Endothelial cell of umbilical vein (primary cell): ENCODE measurements around the gene TGM6.

ENCODE experiments used
- CTCF ChIP-seq, 2 donors: IDR thresholded peaks; 1 replicate in 1 of 2; 2 replicates in 1 of 2; pipeline ENCODE4 v1.5.1; 2011; ENCODE audit warnings: low read length in 2 of 2, mild to moderate bottlenecking in 2 of 2, moderate library complexity in 2 of 2, control low read depth in 1 of 2, inconsistent platforms in 1 of 2, low read depth in 1 of 2; ENCODE audit not compliant: insufficient read depth in 1 of 2; ENCODE audit errors: extremely low read depth in 1 of 2
- EZH2 ChIP-seq: IDR thresholded peaks from 2 replicates; pipeline ENCODE4 v1.6.1; 2012; ENCODE audit warnings: borderline replicate concordance, low read depth, mild to moderate bottlenecking, moderate library complexity, low read length, inconsistent platforms; ENCODE audit not compliant: severe bottlenecking

GRCh38 chr20:2451939-2452732, 71.4 kb downstream of the TGM6 start:
- TF ChIP-seq CTCF (IDR thresholded peaks at IDR 0.05; ENCODE audit: extremely low read depth in 1 of 2, insufficient read depth in 1 of 2, low read depth in 1 of 2, low read length in 2 of 2) = peak; percentile 84 to 90
- no peak for TF ChIP-seq EZH2
